Transverse colon (tissue), 4 donors: ENCODE data around the gene GABBR2. TPM values are rescaled to one million over a fixed set of nuclear protein-coding genes. Genes with fewer than 3 reads are reported as not detected.

Experiments used
- DNase-seq: peaks from one replicate; pipeline ENCODE4 v3.0.0-alpha.2; 2019
- H3K27ac ChIP-seq, 4 donors: fragments of 200-600 bp; sonication (generic); 2 replicates each; pipeline ENCODE4 v1.5.1; 2016 to 2018; ENCODE audit warnings: inconsistent platforms in 4 of 4
- H3K27me3 ChIP-seq: fragments of 200-600 bp; sonication (generic); 2 replicates; pipeline ENCODE4 v1.5.1; 2017; ENCODE audit warnings: inconsistent platforms
- H3K36me3 ChIP-seq, 4 donors: fragments of 200-600 bp; sonication (generic); 2 replicates each; pipeline ENCODE4 v1.5.1; 2017 to 2019; ENCODE audit warnings: inconsistent platforms in 4 of 4
- H3K4me1 ChIP-seq, 4 donors: fragments of 200-600 bp; sonication (generic); 2 replicates each; pipeline ENCODE4 v1.5.1; 2017 to 2020; ENCODE audit warnings: inconsistent platforms in 4 of 4
- H3K4me3 ChIP-seq, 4 donors: fragments of 200-600 bp; sonication (generic); 1 replicate in 1 of 4; 2 replicates in 3 of 4; pipeline versions ENCODE4 v1.5.1 to v1.6.1; 2017 to 2019; ENCODE audit warnings: inconsistent platforms in 4 of 4
- H3K9me3 ChIP-seq, 2 donors: fragments of 200-600 bp; sonication (generic); 2 replicates each; pipeline ENCODE4 v1.5.1; 2017 to 2019; ENCODE audit warnings: inconsistent platforms in 2 of 2
- EP300 ChIP-seq: sonication (generic); formaldehyde crosslinking; IDR thresholded peaks from one replicate; pipeline ENCODE4 v1.6.1; 2017; ENCODE audit warnings: antibody characterized with exemption, low read depth
- POLR2A ChIP-seq: fragments of 450-650 bp; IDR thresholded peaks from one replicate; pipeline ENCODE4 v1.6.1; 2016; ENCODE audit warnings: antibody characterized with exemption, mild to moderate bottlenecking, moderate library complexity
- POLR2AphosphoS5 ChIP-seq, 3 donors: sonication (generic); formaldehyde crosslinking; IDR thresholded peaks; one replicate each; pipeline ENCODE4 v1.6.1; 2016; ENCODE audit warnings: antibody characterized with exemption in 3 of 3
- WGBS, 2 donors: methylation state at CpG; one replicate each; pipeline ENCODE4 v1.1.5; 2018; ENCODE audit warnings: low coverage in 1 of 2; 5-methylcytosine and 5-hydroxymethylcytosine counted together
- in situ Hi-C, 4 donors: fragments of 200-750 bp; cut with MboI; loops; one replicate each; pipeline versions ENCODE4 v1.15.0 to v1.15.1; 2017; ENCODE audit warnings: low sequenced_read_pairs in 3 of 4, low pct_ligation_motif_present in 1 of 4, low pct_unique_long_range_greater_than_20kb in 1 of 4
- intact Hi-C: fragments of 100-400 bp; cut with DNase I; formaldehyde crosslinking; loops from one replicate; pipeline ENCODE4 v1.15.1; 2023; ENCODE audit warnings: low total_unique reads
- total RNA-seq, 4 donors: library from RNA; depleted of rRNA; stranded (reverse); fragments of >200 nt; gene quantifications; one replicate each; pipeline ENCODE4 v1.1.0, GENCODE V29; 2016
- TF ChIP-seq, protein P1 (sequence below), 5 experiments: fragments of 200-600 bp in 3 of 5; fragments of 450-650 bp in 2 of 5; sonication (generic) in 3 of 5; IDR thresholded peaks; 1 replicate in 2 of 5; 2 replicates in 3 of 5; pipeline ENCODE4 v1.5.1; 2016 to 2017; ENCODE audit warnings: antibody characterized with exemption in 5 of 5, inconsistent platforms in 3 of 5, mild to moderate bottlenecking in 2 of 5, moderate library complexity in 1 of 5

Gene GABBR2
- total RNA-seq, 4 donors from 2014 or later = not detected

DNA sequence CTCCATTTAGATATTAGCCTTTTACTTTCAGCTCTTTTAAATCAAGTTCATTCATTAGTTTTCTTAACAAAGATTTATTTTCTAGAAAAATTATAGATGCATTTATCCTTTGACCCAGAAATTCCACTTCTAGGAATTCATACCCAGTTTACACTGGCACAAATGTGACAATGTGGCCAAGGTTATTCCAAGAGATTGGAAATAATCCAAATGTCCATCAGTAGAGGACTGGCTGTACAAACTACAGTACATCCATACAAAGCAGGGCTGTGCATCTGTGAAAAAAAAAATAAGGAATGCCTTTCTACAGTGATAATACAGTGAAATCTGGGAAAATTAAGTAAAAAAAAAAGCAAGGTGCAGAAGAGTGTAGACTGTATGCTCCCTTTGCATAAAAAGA is 149.2 kb downstream of the GABBR2 start:
- intact Hi-C loops = no loop called here
- no peak overlapping the region for H3K27ac ChIP-seq
- in situ Hi-C loops = no loop called here
- no peaks in the 10 kb centered on the region for H3K9me3 ChIP-seq
- TF ChIP-seq POLR2AphosphoS5 (IDR thresholded peaks at IDR 0.05) (no peak), EP300 (no peak), POLR2A (no peak)
- H3K27me3 ChIP-seq = no peaks in the 10 kb centered on the region
- no peaks in the 10 kb centered on the region for H3K36me3 ChIP-seq
- DNase-seq = no peak
- no peak overlapping the region for H3K4me3 ChIP-seq
- no peaks in the 10 kb centered on the region for H3K4me1 ChIP-seq

DNA sequence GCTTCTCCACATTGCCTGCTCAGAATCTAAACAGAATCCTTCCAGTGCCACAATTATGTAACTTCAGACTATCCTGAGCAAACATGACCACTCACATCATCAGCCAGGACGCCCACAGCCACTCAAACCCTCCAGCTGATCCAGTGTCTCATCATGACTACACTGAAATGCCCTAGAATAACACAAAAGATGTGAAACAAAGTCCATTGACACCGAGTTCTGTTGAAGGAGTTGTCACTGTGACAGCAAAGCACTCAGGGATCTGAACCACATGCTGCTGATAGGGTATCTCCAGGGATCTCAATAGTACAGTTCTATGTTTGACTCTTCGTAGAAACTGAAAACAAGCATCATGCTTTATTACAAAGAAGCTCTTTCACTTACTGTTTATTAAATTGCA is 150.2 kb downstream of the GABBR2 start:
- TF ChIP-seq POLR2A (no peak), POLR2AphosphoS5 (IDR thresholded peaks at IDR 0.05) (no peak), EP300 (no peak)
- TF ChIP-seq, protein P1, sequence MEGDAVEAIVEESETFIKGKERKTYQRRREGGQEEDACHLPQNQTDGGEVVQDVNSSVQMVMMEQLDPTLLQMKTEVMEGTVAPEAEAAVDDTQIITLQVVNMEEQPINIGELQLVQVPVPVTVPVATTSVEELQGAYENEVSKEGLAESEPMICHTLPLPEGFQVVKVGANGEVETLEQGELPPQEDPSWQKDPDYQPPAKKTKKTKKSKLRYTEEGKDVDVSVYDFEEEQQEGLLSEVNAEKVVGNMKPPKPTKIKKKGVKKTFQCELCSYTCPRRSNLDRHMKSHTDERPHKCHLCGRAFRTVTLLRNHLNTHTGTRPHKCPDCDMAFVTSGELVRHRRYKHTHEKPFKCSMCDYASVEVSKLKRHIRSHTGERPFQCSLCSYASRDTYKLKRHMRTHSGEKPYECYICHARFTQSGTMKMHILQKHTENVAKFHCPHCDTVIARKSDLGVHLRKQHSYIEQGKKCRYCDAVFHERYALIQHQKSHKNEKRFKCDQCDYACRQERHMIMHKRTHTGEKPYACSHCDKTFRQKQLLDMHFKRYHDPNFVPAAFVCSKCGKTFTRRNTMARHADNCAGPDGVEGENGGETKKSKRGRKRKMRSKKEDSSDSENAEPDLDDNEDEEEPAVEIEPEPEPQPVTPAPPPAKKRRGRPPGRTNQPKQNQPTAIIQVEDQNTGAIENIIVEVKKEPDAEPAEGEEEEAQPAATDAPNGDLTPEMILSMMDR (IDR thresholded peaks at IDR 0.05) = no peak
- in situ Hi-C loops (no loop called here), intact Hi-C loops (no loop called here)
- H3K36me3 ChIP-seq = no peaks in the 10 kb centered on the region
- WGBS, 2 donors = 50% methylated on average over 3 of the region's 3 CpGs; no CpG with 5 or more reads in 1 of the 2 donors
- H3K27me3 ChIP-seq = no peaks in the 10 kb centered on the region
- no peaks in the 10 kb centered on the region for H3K9me3 ChIP-seq
- no peaks in the 10 kb centered on the region for H3K4me1 ChIP-seq
- no peak overlapping the region for H3K27ac ChIP-seq
- no peak for DNase-seq
- no peak overlapping the region for H3K4me3 ChIP-seq

DNA sequence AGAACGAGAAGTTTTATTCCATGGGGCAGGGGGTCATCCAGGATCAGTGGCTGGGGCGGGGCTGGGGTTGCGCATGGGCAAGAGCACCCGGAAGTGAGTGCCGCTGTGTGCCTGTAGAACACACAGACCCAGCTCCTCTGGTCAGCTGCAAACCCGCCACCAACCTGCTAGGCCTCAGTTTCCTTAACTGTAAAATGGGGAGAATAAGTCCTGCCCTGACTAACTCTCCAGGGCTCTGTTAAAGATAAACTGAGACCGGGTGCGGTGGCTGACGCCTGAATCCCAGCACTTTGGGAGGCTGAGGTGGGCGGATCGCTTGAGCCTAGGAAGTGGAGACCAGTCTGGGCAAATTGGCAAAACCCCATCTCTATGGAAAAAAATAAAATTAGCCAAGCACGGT is 152.2 kb downstream of the GABBR2 start:
- intact Hi-C loops (no loop called here), in situ Hi-C loops (no loop called here)
- no peaks in the 10 kb centered on the region for H3K9me3 ChIP-seq
- no peak for TF ChIP-seq POLR2A
- TF ChIP-seq, protein P1 (IDR thresholded peaks at IDR 0.05) = no peak
- TF ChIP-seq POLR2AphosphoS5 (IDR thresholded peaks at IDR 0.05) = no peak
- TF ChIP-seq EP300 = no peak
- H3K27me3 ChIP-seq = no peaks in the 10 kb centered on the region
- H3K4me3 ChIP-seq = no peak overlapping the region
- H3K27ac ChIP-seq = no peak overlapping the region
- H3K36me3 ChIP-seq = no peaks in the 10 kb centered on the region
- H3K4me1 ChIP-seq = no peaks in the 10 kb centered on the region
- no peak for DNase-seq
- WGBS, 2 donors = 83 to 92% methylated on average over 6 to 12 of the region's 12 CpGs

DNA sequence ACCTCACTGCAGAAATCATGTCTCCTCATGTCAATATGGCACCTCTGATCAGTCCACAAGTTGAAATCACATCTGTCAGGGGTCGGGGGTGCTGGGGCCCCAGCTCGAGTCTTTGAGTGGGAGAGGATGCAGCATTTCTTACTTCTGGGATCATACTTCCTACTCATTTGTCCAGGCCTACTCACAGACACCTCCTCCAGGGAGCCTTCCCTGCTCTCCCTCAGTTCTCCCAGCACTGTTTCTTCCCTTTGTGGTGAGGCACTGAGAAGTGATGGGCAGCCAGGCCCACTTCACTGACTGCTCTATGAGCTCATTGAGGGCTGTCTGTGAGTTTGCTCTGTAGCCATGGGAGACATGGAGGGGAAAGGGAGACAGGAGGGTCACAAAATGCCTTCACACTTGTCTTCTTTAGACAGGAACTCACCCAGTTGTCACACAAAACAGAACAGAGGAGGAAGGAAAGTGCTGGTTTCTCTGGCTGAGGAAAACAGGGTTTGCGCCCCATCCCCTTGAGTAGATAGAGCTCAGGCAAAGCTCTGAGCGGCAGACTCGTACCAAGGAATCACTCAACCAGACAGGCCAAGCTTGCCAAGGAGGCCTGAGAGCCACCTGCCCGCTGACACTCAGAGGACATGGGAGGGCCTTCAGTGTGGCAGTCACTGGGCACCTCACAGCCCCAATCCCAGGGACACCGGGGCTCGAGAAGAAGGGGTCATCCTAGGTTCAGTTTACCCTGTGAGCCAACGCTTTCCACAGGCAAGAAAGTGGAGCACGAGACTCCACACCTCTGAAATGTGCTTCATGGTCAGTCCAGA is 152.9 kb downstream of the GABBR2 start:
- 76% methylated on average over 10 of the region's 10 CpGs; no CpG with 5 or more reads in 1 of the 2 donors for WGBS, 2 donors
- Histone ChIP-seq H3K36me3 (no peaks in the 10 kb centered on the region), H3K4me1 (no peaks in the 10 kb centered on the region), H3K27ac (no peak overlapping the region), H3K27me3 (no peaks in the 10 kb centered on the region), H3K9me3 (no peaks in the 10 kb centered on the region), H3K4me3 (no peak overlapping the region)
- no peak for DNase-seq
- TF ChIP-seq POLR2A = no peak
- no peak for TF ChIP-seq POLR2AphosphoS5 (IDR thresholded peaks at IDR 0.05)
- TF ChIP-seq EP300 = no peak
- TF ChIP-seq, protein P1 (IDR thresholded peaks at IDR 0.05) = no peak
- in situ Hi-C loops (no loop called here), intact Hi-C loops (no loop called here)
